ELF-1 (cell line): ENCODE measurements around the gene FIBCD1.
A peak's percentile ranks its signal among the peaks of the same experiment; 100 is the strongest.
"Not testable (repeated sequence)": the region's sequence is repeated elsewhere in the genome, so short reads cannot be mapped to it uniquely, and the experiment has no call there.

ENCODE experiments used
- DNase-seq: peaks from one replicate; pipeline ENCODE4 v3.0.0-alpha.2; 2016; ENCODE audit warnings: low read depth, low spot score

Gene FIBCD1

DNA sequence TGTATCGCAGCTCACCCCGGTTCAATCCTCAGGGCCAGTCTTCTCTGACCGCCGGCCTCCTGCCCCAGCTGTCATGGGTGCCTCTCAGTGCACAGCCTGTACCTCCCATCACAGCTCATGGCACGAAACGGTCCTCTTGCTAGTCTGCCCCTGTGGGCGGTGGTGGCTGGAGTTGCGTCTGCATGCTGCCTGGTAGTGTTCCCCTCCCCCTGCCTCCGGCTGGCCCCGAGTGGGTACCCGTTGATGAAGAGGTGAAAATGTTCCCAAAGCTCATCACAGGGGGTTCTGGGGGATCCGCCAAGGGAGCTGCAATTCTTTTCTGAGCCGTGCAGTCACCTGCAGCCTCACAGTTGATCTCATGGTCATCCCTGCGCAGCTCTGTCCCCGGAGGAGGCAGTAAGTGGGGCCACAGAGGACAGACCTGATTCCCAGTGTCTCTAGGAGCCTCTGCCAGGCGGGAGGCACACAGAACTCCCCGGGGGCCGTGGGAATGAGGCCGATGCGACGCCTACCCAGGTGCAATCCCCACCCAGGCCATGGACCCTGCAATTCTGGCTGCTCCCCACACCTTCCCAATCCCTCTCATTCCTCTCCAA, 34.7 kb upstream of the FIBCD1 start:
- DNase-seq, result no peak

DNA sequence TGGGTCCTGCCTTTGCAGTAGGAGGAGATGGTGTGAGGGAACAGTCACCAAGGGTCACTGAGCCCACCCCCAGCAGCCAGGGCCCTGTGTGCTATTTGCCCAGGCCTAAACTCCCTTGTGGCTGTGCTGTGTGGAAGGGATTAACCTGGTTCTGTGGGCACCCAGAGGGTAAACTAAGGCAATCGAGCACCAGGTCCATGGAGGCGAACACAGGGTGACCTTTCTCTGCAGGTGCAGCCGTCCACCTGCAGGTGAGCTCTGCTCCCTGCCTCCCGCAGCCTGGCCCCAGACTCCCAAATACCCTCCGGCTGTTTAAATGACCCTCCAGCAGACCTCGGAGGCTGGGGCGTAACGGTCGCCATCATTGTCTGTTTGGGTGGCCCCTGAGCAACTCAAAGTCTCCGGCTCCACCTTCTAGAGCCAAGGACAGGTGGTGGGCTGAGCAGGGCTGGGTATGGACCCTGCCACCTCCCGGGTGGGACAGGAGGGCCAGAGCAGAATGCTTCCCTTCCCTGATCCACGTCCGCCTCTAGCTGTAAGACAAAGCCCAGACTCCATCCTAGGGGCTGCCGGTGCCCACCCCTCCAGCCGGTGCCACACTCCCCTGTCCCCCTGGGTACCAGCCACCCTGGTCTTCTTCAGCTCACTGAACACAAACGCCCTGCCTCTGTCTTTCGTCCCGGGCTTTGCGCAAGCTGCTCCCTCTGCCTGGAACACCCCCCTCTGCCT, 34.1 kb upstream of the FIBCD1 start:
- no peak for DNase-seq

- DNase-seq, result no peak
These were observed 33.4 kb upstream of the FIBCD1 start for GRCh38 chr9:130972277-130972956.

GRCh38 chr9:130971294-130971849, 32.3 kb upstream of the FIBCD1 start:
- no peak for DNase-seq

- DNase-seq, result no peak
These were observed 31.8 kb upstream of the FIBCD1 start for GRCh38 chr9:130970855-130971254.

DNA sequence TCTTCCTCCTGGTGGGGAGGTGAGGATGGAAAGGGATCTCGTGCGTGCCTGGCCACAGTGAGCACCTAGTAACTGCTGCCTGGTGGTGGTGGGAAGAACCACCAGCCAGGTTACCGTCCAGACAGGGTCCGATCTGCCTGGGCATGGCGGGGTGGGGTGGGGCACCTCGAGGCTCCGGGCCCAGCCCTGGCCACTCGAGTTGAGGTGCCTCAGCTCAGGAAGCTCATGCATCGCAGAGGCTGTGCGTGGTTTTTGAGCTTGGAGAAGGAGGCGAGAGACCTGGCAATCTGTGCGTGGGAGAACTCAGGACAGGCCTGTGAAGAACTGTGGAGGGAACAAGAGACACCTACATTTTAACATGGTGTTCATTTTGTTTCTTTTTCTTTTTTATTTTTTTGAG, 31.0 kb upstream of the FIBCD1 start:
- no peak for DNase-seq

DNA sequence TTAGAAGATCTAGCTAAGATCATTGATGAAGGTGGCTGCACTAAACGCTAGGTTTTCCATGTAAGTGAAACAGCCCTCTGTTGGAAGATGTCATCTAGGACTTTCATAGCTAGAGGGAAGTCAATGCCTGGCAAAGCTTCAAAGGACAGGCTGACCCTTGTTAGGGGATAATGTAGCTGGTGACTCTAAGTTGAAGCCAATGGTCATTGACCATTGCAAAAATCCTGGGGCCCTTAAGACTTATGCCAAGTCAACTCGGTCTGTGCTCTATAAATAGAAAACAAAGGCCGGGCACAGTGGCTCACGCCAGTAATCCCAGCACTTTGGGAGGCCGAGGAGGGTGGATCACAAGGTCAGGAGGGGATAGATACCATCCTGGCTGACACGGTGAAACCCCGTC, 26.6 kb upstream of the FIBCD1 start:
- no peak for DNase-seq

GRCh38 chr9:130963916-130964315, 24.9 kb upstream of the FIBCD1 start:
- DNase-seq, result no peak

DNA sequence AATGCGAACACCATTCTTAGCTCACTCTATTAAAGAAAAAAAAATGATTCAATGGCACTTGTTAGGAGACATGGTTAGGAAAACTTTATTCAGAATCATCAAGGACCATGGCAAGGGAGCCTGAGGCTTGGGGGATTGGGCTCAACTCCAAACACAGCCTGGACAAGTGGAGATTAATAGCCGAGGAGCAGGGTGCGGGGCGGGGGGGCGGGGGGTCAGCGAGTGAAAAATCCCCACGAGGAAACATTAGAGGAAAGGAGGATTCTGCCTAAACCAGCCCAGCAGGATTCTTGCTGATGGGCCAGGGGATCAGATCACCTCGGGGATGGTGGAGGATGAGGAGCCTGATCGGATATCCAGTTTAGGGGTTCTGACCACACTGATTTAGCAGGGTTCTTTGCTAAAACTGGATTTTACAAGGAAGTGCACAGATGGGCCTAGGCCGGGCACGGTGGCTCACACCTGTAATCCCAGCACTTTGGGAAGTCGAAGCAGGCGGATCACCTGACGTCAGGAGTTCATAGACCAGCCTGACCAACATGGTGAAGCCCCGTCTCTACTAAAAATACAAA, 24.4 kb upstream of the FIBCD1 start:
- DNase-seq, result no peak

DNA sequence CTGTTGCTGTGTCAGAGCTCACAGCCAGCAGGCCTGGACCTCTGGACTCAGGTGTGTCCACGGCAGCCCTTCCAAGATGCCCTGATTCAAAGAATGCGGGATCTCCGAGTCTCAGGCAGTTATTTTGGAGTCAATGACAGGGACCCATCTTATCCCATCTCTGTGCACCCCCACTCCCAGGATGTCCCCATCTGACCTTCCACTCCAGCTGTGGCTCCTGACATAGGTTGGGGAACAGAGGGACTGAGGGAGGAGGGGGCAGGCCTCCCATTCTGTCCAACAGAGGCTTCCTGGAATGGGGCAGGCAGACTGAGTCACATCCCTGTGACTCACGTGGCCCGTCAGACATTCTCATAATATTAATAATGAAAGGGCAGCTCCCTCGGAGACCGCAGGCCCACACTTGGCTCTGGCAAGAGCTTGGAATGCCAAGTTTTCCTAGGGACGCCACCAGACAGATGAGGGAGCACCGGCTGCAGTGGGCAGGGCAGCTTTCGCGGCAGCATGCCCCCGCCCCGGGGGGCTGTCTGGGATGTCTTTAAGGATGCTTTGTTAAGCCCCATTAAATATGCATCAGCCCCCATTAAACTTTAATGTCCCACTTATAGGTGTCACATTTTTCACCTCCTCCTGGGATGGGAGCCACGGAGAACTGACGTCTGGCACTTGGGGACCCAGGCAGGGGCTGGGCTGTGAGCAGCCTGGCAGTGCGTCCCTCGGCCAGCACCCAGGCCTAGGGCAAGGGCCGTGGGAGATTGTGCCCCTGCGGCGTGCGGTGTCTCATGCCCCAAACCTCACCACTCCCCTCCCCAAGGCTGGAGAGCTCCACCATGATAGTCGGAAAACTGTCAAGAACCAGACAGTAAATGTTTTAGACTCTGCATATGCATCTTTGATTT, 23.6 kb upstream of the FIBCD1 start:
- DNase-seq, result peak; percentile 52

DNA sequence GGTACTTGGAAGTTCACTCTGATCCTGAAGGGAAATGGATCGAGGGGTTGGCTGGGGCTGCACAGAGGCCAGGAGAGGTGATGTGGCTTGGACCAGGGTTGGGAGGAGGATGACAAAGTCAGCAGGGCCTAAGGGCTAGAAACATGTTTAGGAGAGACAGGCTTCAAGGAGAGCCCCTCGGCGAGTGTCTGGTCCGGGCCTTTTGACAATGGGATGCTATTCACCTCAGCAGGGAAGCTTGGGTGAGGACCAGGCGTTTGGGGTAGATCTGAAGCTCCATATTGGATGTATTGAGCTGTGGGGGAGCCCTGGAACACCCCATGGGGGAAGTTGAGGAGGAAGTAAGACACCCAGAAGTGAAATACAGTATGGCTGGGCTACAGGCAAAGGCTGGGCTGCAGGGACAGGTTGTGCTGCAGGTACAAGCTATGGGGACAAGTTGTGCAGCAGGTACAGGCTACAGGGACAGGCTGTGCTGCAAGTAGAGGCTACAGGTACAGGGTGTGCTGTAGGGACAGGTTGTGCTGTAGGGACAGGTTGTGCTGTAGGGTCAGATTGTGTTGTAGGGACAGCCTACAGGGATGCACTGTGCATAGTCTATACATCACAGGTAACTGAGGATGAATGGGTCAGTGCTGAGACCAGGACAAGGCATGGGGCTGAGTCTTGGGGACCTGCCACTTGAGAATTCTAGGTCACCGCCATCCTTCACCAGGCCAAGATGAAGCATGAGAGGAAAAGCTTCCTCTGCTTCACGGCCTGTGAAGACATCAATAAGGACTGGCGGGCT, 22.7 kb upstream of the FIBCD1 start:
- no peak for DNase-seq

DNA sequence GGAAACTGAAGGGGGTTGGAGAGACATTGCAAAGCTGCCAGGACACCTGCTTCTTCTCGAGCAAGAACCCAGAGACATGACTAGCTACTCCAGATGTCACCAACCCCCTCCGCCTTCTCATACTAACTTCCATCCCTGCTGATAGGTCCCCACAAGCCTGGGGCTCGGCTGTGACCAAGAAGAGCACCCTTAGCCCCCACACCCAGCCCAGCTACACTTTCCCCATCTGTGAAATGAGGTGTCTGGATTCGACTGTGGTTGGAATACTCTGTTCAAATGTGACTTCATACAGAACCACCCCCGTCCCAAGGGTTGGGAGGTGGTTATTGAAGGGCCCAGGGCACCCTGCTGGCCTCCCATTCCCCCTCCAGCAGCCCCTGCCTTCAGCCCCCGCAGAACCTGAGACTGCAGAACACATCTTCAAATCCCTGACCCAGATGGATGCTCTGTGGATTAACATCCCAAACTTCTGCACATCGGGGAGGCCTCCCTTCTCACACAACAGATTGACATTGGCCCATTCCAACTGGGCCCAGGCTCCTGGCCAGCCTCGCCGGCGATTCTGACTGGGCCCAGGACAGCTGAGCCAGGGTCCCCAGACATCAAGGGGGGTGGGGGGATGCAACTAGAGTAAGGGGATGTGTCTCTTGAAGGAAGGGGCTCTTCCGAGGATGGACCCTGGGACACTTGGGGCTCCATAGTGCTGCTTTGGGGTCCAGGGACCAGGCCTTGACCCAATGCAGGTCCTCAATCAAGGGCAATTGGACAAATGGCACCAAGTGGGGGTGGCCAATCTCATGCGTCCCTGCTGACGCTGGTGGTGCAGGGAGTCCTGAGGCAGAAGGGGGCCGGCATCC, 21.7 kb upstream of the FIBCD1 start:
- no peak for DNase-seq

DNA sequence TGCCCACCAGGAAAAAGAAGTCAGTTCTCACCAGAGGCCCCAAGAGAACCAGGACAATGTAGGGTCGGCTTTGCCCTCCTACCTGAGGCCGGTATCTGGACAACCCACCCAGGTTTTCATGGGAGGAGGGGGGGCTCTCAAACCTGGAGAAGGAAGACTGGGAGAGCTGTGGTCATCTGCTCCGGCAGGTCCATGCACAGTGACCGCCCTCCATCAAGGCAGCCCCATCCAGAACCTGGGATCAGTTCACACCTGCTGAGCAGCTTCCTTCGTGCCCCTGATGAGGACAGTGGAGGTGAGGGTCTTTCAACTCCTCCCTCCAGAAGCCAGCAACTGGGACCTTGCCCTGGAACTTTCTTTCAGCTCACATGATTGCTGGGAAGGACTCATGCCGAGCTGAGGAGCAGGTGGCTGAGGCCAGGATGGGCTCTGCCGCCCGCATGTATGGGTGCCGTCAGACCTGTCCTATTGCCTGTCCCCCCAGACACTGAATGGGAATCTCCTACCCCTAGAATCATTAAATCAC, 20.8 kb upstream of the FIBCD1 start:
- DNase-seq, result no peak

GRCh38 chr9:130958564-130958963, 19.5 kb upstream of the FIBCD1 start:
- DNase-seq, result not testable (repeated sequence)

DNA sequence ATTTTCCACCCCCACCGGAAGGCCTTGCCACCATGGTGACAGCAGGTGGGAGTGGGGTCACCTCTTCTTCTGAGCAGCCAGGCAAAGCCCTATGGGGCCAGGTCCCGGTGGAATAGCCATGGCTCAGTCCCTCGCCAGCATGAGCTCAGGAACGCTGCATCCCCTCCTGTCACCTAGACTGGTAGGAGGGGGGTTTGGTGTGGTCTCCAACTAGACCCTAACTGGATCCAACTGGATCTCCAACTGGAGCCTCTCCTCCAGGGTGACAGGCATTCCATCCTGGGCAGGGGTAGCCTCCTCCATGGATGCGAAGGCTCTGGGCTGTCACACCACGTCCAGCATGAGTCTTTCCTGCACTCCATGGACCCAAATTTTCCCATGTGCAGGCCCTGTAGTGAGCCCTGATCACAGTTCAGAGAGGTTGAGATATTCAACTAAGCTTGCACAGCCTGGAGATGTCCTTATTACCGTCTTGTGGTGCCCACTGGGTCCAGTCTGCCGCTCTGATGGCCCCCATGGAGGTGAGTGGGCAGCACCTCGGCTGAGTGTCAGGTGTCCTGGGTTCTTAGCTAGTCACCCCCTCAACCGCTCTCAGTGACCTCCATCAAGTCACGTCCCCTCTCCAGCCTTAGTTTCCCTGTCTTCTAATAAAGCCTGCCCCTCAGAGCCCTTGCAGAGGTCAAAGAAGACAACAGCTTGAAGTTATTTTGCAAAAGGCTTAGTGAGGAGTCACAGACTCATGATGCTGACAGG, 18.6 kb upstream of the FIBCD1 start:
- DNase-seq, result no peak

GRCh38 chr9:130956636-130957450, 17.8 kb upstream of the FIBCD1 start:
- DNase-seq, result no peak

DNA sequence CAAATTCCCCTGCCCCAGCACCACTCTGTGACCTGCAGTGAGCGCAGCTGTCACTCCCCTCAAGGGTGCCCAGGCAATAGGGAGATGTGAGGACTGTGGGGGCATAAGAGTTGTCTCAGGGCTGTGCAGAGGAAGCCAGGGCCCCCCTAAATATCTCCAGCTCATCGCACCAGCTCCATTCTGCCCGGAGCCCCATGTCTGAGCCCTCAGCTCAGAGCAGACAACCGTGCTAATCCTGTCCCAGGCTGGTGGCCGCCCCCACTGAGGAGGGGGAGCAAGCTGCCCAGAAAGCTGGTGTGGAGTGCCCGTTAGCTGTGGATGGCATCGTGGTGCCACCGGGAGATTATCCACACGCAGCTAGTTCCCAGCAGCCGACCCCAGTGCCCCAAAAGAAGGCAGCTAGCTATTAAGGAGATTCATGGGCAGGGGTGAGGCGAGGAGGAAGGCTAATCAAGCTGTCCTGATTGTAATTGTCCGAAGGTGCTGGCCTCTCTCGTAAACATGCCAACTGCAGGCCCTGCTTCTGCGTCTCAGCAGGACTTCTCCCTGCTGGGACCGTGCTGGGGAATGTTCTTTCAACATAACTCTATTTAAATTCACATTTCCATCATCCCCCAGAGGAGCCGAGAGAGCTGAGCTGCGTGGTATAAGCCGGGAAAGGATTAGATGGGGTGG, 17.0 kb upstream of the FIBCD1 start:
- no peak for DNase-seq
